LNCAP (cell line): Measurements from ENCODE around the gene GRID1.

ENCODE experiments used
- TF ChIP-seq, protein P1 (sequence below): fragments of 450-650 bp; IDR thresholded peaks from 2 replicates; pipeline ENCODE4 v1.5.1; 2017; ENCODE audit warnings: mild to moderate bottlenecking

Gene GRID1

DNA sequence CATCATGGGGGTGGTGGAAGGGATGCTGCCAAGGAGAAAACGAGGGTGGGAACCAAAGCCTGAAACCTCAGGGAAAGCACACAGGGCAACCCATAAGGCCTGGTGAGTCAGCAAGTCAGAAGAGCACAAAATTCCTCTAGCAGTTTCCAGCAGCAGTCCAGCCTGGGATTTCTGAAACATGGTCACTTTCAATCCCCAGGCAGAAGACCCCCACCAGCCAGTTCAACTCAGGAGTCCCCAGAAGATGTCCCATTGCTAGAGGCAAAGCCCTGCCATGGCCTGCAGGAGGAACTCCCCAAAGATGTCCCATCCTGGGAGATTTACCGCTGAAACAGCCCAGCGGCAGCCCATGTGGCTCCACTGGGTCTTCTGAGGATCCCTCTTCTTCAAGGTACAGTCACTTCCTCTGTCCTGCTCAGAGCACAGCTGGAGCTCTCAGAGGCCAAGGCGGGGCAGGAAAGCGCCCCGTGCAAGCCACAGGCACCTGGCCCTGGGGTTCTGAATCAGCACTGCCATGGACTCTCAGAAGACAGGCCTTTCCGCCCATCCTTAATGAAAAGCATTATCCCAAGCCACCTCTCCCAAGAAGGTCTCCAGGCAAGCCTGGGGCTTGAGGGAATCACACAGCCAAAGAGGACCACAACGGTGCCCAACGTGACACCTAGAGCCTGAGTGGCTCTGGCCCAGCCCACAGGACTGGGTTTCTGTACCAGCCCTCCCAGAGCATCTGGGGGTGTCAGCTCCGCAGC, 196.9 kb downstream of the GRID1 start:
- TF ChIP-seq, protein P1, sequence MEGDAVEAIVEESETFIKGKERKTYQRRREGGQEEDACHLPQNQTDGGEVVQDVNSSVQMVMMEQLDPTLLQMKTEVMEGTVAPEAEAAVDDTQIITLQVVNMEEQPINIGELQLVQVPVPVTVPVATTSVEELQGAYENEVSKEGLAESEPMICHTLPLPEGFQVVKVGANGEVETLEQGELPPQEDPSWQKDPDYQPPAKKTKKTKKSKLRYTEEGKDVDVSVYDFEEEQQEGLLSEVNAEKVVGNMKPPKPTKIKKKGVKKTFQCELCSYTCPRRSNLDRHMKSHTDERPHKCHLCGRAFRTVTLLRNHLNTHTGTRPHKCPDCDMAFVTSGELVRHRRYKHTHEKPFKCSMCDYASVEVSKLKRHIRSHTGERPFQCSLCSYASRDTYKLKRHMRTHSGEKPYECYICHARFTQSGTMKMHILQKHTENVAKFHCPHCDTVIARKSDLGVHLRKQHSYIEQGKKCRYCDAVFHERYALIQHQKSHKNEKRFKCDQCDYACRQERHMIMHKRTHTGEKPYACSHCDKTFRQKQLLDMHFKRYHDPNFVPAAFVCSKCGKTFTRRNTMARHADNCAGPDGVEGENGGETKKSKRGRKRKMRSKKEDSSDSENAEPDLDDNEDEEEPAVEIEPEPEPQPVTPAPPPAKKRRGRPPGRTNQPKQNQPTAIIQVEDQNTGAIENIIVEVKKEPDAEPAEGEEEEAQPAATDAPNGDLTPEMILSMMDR, result no peak

DNA sequence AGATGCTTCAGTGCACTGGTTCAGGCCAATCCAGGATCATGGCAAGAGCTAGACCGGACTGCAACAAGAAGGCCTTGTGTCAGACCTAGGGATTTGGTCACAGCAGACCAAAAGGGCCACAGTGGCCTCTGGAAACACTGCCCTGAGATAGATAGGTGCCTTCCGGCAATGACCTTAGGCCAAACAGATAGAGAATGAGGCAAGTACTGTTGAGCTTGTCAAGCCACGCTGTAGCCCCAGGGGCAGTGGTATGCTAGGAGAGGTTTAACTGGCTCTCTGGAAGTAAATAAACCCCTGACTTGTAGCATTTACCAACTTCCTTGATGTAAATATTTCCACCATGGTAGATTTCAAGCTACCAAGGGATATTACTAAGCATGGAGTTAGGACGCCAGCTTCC, 197.5 kb downstream of the GRID1 start:
- TF ChIP-seq, protein P1, result no peak

DNA sequence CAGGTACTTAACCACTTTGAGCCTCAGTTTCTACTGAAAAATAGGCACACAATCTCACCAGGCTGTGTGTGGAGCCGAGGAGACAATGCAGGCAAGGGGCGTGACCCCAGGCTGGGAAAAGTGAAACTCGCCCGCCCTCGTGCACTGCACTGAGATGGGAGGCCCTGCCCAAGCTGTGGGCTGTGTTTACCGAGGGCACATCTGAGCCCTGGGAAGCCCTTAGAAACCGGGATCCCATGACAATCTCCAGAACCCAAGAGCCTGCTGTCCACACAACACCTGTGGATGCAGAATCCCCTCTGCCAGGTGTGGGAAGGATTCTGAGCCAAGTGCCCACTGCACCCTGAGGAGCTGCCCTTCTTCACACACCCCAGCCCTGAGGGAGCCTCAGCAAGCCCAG, 198.3 kb downstream of the GRID1 start:
- TF ChIP-seq, protein P1, result no peak

DNA sequence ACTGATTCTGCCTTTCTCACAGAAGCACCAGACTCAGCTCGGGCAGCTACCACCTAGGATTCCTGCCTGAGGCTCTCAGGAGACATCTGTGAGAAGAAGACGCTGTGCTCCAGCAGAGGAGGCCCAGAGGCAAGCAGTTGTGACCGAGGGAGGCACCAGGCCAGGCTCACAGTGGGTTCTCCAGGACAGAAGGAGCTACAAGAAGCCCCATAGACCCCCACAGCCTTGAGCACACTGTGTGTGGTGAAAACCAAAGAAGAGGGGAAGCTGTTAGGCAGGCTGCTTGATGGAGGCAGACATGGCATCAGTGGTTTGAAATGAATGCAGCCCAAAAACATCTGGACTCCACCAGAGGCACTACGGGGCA, 198.8 kb downstream of the GRID1 start:
- TF ChIP-seq, protein P1, result no peak

DNA sequence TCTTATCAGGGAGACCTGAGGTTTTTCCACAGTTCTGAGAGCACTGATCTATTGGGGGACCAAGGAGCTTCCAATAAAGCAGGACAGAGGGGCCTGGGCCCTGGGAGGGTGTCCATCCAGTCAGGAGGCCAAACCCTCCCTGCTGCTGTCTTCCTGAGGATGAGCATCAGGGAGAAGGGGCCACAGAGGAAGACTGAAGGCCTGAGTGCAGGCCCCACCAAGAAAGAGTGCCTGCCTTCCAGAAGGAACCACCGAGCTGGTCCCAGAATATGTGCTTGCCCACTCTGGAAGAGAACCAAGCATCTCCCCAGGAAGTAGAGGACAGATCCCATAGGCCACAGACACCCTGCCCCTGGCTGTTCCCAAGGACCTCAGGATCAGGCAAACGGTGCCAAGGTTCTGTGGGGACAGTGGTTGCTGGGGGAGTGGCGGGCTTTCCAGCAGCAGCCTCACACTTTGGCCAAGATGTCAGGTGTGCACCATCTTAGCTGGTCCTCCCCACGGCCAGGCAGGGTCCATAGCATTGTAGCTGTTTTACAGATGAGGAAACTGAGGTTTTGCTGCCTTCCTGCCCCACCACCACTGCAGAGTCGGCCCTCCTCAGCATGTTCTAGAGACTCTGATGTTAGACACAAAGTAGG, 199.4 kb downstream of the GRID1 start:
- TF ChIP-seq, protein P1, result no peak

DNA sequence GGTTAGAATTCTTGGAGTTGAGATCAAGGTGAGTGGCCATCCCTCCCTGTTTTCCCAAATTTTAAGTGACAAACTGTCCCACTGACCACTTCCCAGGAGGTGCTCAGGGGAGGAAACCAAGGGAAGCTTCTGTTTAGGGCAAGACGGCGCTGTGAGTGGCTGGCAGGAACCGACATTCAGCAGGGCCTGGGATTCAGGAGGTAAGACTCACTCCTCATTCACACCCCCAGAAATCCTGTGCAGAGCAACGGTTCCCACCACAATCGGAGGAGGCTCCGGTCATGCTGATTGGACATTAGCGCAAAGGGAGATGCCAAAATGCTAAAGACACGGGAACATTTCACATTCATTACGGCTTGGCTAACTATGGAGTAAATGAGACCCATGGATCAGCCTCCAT, 200.9 kb downstream of the GRID1 start:
- TF ChIP-seq, protein P1, result no peak

DNA sequence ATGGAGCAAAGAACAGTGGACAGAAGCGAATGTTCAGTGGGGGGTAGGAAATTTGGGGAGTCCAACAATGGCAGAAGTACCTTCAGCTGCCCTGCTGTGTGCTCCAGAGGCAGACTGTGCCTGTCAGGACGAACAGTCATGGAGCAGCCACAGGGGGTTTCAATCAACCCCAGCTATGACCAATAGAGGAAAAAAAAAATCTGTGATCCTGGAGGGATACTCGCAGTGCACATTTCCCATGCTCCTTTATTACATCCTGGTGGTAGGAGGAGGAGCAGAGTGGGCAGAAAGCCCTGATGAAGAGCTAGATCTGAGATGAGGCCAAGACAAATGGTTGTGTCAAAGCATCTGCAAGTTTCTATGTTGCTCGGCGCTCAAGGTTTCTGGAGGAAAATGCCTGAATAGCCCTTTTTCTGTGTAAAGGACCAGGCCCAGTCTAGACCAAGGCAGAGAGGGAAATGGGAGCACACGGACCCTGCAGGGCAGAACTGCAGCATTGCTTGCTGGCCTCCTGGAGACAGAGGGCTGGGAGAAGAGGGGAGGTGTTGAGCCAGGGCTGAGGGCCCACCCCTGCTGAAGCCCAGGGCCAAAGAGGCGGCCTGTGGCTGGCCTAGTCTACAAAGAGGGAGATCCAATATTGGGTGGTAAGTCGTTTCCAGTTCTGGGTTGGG, 201.5 kb downstream of the GRID1 start:
- TF ChIP-seq, protein P1, result no peak
